Measurements from ENCODE around the gene COX19.

The COX19 gene

GRCh38 chr7:1018334-1018695, 43.0 kb upstream of the COX19 start:
- no CpG with 5 or more reads among the region's 13 CpGs for WGBS (ENCODE audit: insufficient coverage, insufficient read length)
- no peak overlapping the region for H3K4me3 ChIP-seq (ENCODE audit: low read length)
- no peak overlapping the region for H3K27ac ChIP-seq (ENCODE audit: low read length)
- no peaks in the 10 kb centered on the region for H3K27me3 ChIP-seq (ENCODE audit: control insufficient read depth, insufficient read depth, low read length)
- H3K9me3 ChIP-seq (ENCODE audit: control insufficient read depth, insufficient read depth, low read length): no peaks in the 10 kb centered on the region
- H3K4me1 ChIP-seq (ENCODE audit: control insufficient read depth, insufficient read depth, low read length): no peaks in the 10 kb centered on the region; the same call in 1 of the 2 replicates
- DNase-seq (ENCODE audit: low read depth, low spot score): no peak
- H3K36me3 ChIP-seq (ENCODE audit: control insufficient read depth, insufficient read depth, low read length): no peaks in the 10 kb centered on the region; the same call in 1 of the 2 replicates

- H3K4me1 ChIP-seq (ENCODE audit: control insufficient read depth, insufficient read depth, low read length): no peaks in the 10 kb centered on the region; the same call in 1 of the 2 replicates
- WGBS (ENCODE audit: insufficient coverage, insufficient read length): no CpG with 5 or more reads among the region's 34 CpGs
- H3K27ac ChIP-seq (ENCODE audit: low read length): no peak overlapping the region
Measured at GRCh38 chr7:1017586-1018333, 42.4 kb upstream of the COX19 start.

GRCh38 chr7:1016577-1017531, 41.5 kb upstream of the COX19 start:
- no CpG with 5 or more reads among the region's 51 CpGs for WGBS (ENCODE audit: insufficient coverage, insufficient read length)
- H3K27ac ChIP-seq (ENCODE audit: low read length): no peak overlapping the region

More at GRCh38 chr7:1017586-1018333, 42.4 kb upstream of the COX19 start:
- no peak for DNase-seq (ENCODE audit: low read depth, low spot score)
- H3K27me3 ChIP-seq (ENCODE audit: control insufficient read depth, insufficient read depth, low read length): no peaks in the 10 kb centered on the region
- H3K9me3 ChIP-seq (ENCODE audit: control insufficient read depth, insufficient read depth, low read length): no peaks in the 10 kb centered on the region
- H3K36me3 ChIP-seq (ENCODE audit: control insufficient read depth, insufficient read depth, low read length): no peaks in the 10 kb centered on the region; the same call in 1 of the 2 replicates
- no peak overlapping the region for H3K4me3 ChIP-seq (ENCODE audit: low read length)

GRCh38 chr7:1015196-1016121, 40.1 kb upstream of the COX19 start:
- WGBS (ENCODE audit: insufficient coverage, insufficient read length): no CpG with 5 or more reads among the region's 28 CpGs
- Histone ChIP-seq H3K4me1 (ENCODE audit: control insufficient read depth, insufficient read depth, low read length) (no peaks in the 10 kb centered on the region; the same call in 1 of the 2 replicates), H3K9me3 (ENCODE audit: control insufficient read depth, insufficient read depth, low read length) (no peaks in the 10 kb centered on the region), H3K36me3 (ENCODE audit: control insufficient read depth, insufficient read depth, low read length) (no peaks in the 10 kb centered on the region; the same call in 1 of the 2 replicates), H3K27me3 (ENCODE audit: control insufficient read depth, insufficient read depth, low read length) (no peaks in the 10 kb centered on the region), H3K27ac (ENCODE audit: low read length) (no peak overlapping the region), H3K4me3 (ENCODE audit: low read length) (no peak overlapping the region)
- no peak for DNase-seq (ENCODE audit: low read depth, low spot score)

More at GRCh38 chr7:1016577-1017531, 41.5 kb upstream of the COX19 start:
- no peaks in the 10 kb centered on the region; the same call in 1 of the 2 replicates for H3K36me3 ChIP-seq (ENCODE audit: control insufficient read depth, insufficient read depth, low read length)
- DNase-seq (ENCODE audit: low read depth, low spot score): no peak
- no peak overlapping the region for H3K4me3 ChIP-seq (ENCODE audit: low read length)
- no peaks in the 10 kb centered on the region for H3K9me3 ChIP-seq (ENCODE audit: control insufficient read depth, insufficient read depth, low read length)
- no peaks in the 10 kb centered on the region; the same call in 1 of the 2 replicates for H3K4me1 ChIP-seq (ENCODE audit: control insufficient read depth, insufficient read depth, low read length)
- no peaks in the 10 kb centered on the region for H3K27me3 ChIP-seq (ENCODE audit: control insufficient read depth, insufficient read depth, low read length)

GRCh38 chr7:1014681-1015080, 39.3 kb upstream of the COX19 start:
- Histone ChIP-seq H3K36me3 (ENCODE audit: control insufficient read depth, insufficient read depth, low read length) (no peaks in the 10 kb centered on the region; the same call in 1 of the 2 replicates), H3K27me3 (ENCODE audit: control insufficient read depth, insufficient read depth, low read length) (no peaks in the 10 kb centered on the region), H3K4me3 (ENCODE audit: low read length) (no peak overlapping the region), H3K9me3 (ENCODE audit: control insufficient read depth, insufficient read depth, low read length) (no peaks in the 10 kb centered on the region), H3K4me1 (ENCODE audit: control insufficient read depth, insufficient read depth, low read length) (no peaks in the 10 kb centered on the region; the same call in 1 of the 2 replicates), H3K27ac (ENCODE audit: low read length) (no peak overlapping the region)
- no peak for DNase-seq (ENCODE audit: low read depth, low spot score)
- WGBS (ENCODE audit: insufficient coverage, insufficient read length): no CpG with 5 or more reads among the region's 20 CpGs

GRCh38 chr7:1013581-1013980, 38.2 kb upstream of the COX19 start:
- Histone ChIP-seq H3K4me3 (ENCODE audit: low read length) (no peak overlapping the region), H3K4me1 (ENCODE audit: control insufficient read depth, insufficient read depth, low read length) (no peaks in the 10 kb centered on the region; the same call in 1 of the 2 replicates), H3K27me3 (ENCODE audit: control insufficient read depth, insufficient read depth, low read length) (no peaks in the 10 kb centered on the region), H3K9me3 (ENCODE audit: control insufficient read depth, insufficient read depth, low read length) (no peaks in the 10 kb centered on the region), H3K27ac (ENCODE audit: low read length) (no peak overlapping the region), H3K36me3 (ENCODE audit: control insufficient read depth, insufficient read depth, low read length) (no peaks in the 10 kb centered on the region; the same call in 1 of the 2 replicates)
- no peak for DNase-seq (ENCODE audit: low read depth, low spot score)
- no CpG with 5 or more reads among the region's 11 CpGs for WGBS (ENCODE audit: insufficient coverage, insufficient read length)

GRCh38 chr7:1012716-1013095, 37.4 kb upstream of the COX19 start:
- H3K4me1 ChIP-seq (ENCODE audit: control insufficient read depth, insufficient read depth, low read length): no peaks in the 10 kb centered on the region; the same call in 1 of the 2 replicates
- H3K36me3 ChIP-seq (ENCODE audit: control insufficient read depth, insufficient read depth, low read length): no peaks in the 10 kb centered on the region; the same call in 1 of the 2 replicates
- no CpG with 5 or more reads among the region's 30 CpGs for WGBS (ENCODE audit: insufficient coverage, insufficient read length)
- no peak overlapping the region for H3K4me3 ChIP-seq (ENCODE audit: low read length)
- no peak for DNase-seq (ENCODE audit: low read depth, low spot score)
- H3K9me3 ChIP-seq (ENCODE audit: control insufficient read depth, insufficient read depth, low read length): no peaks in the 10 kb centered on the region
- no peaks in the 10 kb centered on the region for H3K27me3 ChIP-seq (ENCODE audit: control insufficient read depth, insufficient read depth, low read length)
- no peak overlapping the region for H3K27ac ChIP-seq (ENCODE audit: low read length)

GRCh38 chr7:1012004-1012715, 36.8 kb upstream of the COX19 start:
- Histone ChIP-seq H3K4me3 (ENCODE audit: low read length) (no peak overlapping the region), H3K27ac (ENCODE audit: low read length) (no peak overlapping the region), H3K36me3 (ENCODE audit: control insufficient read depth, insufficient read depth, low read length) (no peaks in the 10 kb centered on the region; the same call in 1 of the 2 replicates), H3K4me1 (ENCODE audit: control insufficient read depth, insufficient read depth, low read length) (no peaks in the 10 kb centered on the region; the same call in 1 of the 2 replicates), H3K9me3 (ENCODE audit: control insufficient read depth, insufficient read depth, low read length) (no peaks in the 10 kb centered on the region), H3K27me3 (ENCODE audit: control insufficient read depth, insufficient read depth, low read length) (no peaks in the 10 kb centered on the region)
- no peak for DNase-seq (ENCODE audit: low read depth, low spot score)
- WGBS (ENCODE audit: insufficient coverage, insufficient read length): no CpG with 5 or more reads among the region's 32 CpGs

- H3K4me3 ChIP-seq (ENCODE audit: low read length): no peak overlapping the region
- H3K4me1 ChIP-seq (ENCODE audit: control insufficient read depth, insufficient read depth, low read length): no peaks in the 10 kb centered on the region; the same call in 1 of the 2 replicates
- DNase-seq (ENCODE audit: low read depth, low spot score): no peak
- no peak overlapping the region for H3K27ac ChIP-seq (ENCODE audit: low read length)
- H3K9me3 ChIP-seq (ENCODE audit: control insufficient read depth, insufficient read depth, low read length): no peaks in the 10 kb centered on the region
- no peaks in the 10 kb centered on the region for H3K27me3 ChIP-seq (ENCODE audit: control insufficient read depth, insufficient read depth, low read length)
- 100% methylated on average over 4 of the region's 13 CpGs for WGBS (ENCODE audit: insufficient coverage, insufficient read length)
- no peaks in the 10 kb centered on the region; the same call in 1 of the 2 replicates for H3K36me3 ChIP-seq (ENCODE audit: control insufficient read depth, insufficient read depth, low read length)
Measured at GRCh38 chr7:1011297-1012003, 36.1 kb upstream of the COX19 start.
